ENCODE measurements around the gene ROM1. TPM values are rescaled to one million over a fixed set of nuclear protein-coding genes. Genes with fewer than 3 reads are reported as not detected.

Gene ROM1
- total RNA-seq, 1 donor from 2014 or later, result not detected

DNA sequence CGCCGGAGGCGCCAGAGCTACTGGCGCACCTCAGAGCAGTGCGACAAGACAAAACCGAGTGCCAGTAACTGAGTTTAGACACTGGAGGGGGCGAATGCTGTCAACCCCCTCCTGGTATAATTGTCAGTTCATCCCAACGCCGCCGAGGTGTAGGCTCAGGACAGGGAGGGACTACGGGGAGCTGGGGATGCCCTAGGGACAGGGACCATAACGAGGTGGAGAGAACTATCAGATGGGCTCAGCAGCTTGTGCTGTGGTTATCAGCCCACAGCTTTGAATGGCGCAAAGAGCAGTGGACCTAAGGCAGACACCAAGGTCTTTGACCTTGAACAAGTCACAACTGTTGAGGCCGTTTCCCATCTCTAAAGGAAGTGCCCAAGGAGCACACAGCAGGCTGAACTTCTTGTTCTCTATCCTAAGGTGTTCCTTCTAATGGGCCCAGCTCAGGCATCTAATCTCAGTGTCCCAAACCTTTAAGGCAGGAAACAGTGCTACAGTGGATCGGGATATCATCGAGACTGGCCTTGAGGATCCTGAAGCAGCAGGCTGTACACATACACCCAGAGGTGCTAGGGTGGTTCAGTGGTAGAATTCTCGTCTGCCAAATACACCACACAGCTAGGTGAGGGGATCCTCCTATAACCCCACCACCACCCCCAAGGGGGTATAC is 20.8 kb upstream of the ROM1 start:
- Histone ChIP-seq H3K36me3 (peaks cover 50% of the 10 kb centered on the region in 2 donors), H3K4me1 (peaks cover 10 to 20% of the 10 kb centered on the region in 2 donors), H3K9me3 (no peaks in the 10 kb centered on the region), H3K27ac (peak overlapping the region; percentile 95 to 96), H3K27me3 (no peaks in the 10 kb centered on the region), H3K4me3 (peak overlapping the region; percentile 68 to 86)
- TF ChIP-seq CTCF (IDR thresholded peaks at IDR 0.05), result no peak
- no peak for DNase-seq (ENCODE audit: low spot score in 2 of 2)
- intact Hi-C loops (cut with DNase I), result loop anchor here (2.0 to 5.0 kb wide), 2 partner anchors 31 to 180 kb away; partner anchors contain the start of gene TAF6L

GRCh38 chr11:62592989-62593421 is 20.1 kb upstream of the ROM1 start:
- peaks cover 10 to 20% of the 10 kb centered on the region in 2 donors for H3K4me1 ChIP-seq
- no peak overlapping the region for H3K4me3 ChIP-seq
- H3K36me3 ChIP-seq, result peaks cover 55 to 56% of the 10 kb centered on the region in 2 donors
- no peaks in the 10 kb centered on the region for H3K9me3 ChIP-seq
- no peak for DNase-seq (ENCODE audit: low spot score in 2 of 2)
- intact Hi-C loops (cut with DNase I), result loop anchor here (2.0 to 5.0 kb wide), 2 partner anchors 30 to 179 kb away; partner anchors contain the start of gene TAF6L
- H3K27ac ChIP-seq, result peak overlapping the region; percentile 95 to 96
- no peaks in the 10 kb centered on the region for H3K27me3 ChIP-seq
- TF ChIP-seq CTCF (IDR thresholded peaks at IDR 0.05), result no peak

GRCh38 chr11:62593434-62594044 is 19.5 kb upstream of the ROM1 start:
- peaks cover 55 to 56% of the 10 kb centered on the region in 2 donors for H3K36me3 ChIP-seq
- peaks cover 10 to 20% of the 10 kb centered on the region in 2 donors for H3K4me1 ChIP-seq
- H3K4me3 ChIP-seq, result no peak overlapping the region
- no peaks in the 10 kb centered on the region for H3K27me3 ChIP-seq
- intact Hi-C loops (cut with DNase I), result loop anchor here (2.0 to 5.0 kb wide), 2 partner anchors 29 to 179 kb away; partner anchors contain the start of gene TAF6L
- peak; percentile 26 to 56 (median 29) for TF ChIP-seq CTCF (IDR thresholded peaks at IDR 0.05)
- peak overlapping the region; percentile 95 to 96 for H3K27ac ChIP-seq
- H3K9me3 ChIP-seq, result no peaks in the 10 kb centered on the region
- peak in 1 of 2 donors; percentile 88 for DNase-seq (ENCODE audit: low spot score in 2 of 2)

DNA sequence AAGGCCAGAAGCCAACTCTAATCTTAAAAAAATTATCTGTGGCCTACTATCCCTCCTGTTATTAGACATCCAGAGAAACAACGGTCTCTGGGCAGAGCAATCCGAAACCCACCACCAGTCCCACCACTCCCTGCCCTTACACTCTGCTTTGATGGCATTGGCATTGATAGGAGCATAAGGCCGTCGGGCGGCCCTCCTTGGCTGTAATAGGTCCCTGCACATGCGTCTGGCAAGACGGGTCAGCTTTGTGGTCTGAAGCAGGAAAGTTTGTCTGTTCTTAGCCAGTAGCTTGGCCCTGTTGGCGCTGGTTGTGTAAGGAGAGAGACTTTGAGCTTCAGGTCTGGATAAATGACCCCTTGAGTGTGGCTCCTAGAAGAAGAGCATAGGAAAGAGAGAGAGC is 17.9 kb upstream of the ROM1 start:
- Histone ChIP-seq H3K27ac (no peak overlapping the region), H3K27me3 (no peaks in the 10 kb centered on the region), H3K36me3 (peaks cover 50 to 52% of the 10 kb centered on the region in 2 donors), H3K4me3 (no peak overlapping the region), H3K4me1 (peaks cover 17 to 23% of the 10 kb centered on the region in 2 donors), H3K9me3 (no peaks in the 10 kb centered on the region)
- DNase-seq (ENCODE audit: low spot score in 2 of 2), result no peak
- intact Hi-C loops (cut with DNase I), result no loop called here
- TF ChIP-seq CTCF (IDR thresholded peaks at IDR 0.05), result no peak

- intact Hi-C loops (cut with DNase I), result loop anchor here (1.0 to 2.0 kb wide), 2 partner anchors 8 to 22 kb away; partner anchors contain the start of genes B3GAT3 and TUT1
- H3K4me3 ChIP-seq, result peak overlapping the region; percentile 87 to 98
Observed at GRCh38 chr11:62599069-62599696, 13.9 kb upstream of the ROM1 start.

More at GRCh38 chr11:62599069-62599696, 13.9 kb upstream of the ROM1 start:
- DNase-seq (ENCODE audit: low spot score in 2 of 2), result peak; percentile 95 to 98
- Histone ChIP-seq H3K4me1 (peaks cover 8 to 20% of the 10 kb centered on the region in 2 donors), H3K27ac (peak overlapping the region; percentile 96 to 97), H3K27me3 (no peaks in the 10 kb centered on the region), H3K36me3 (peaks cover 43 to 50% of the 10 kb centered on the region in 2 donors), H3K9me3 (no peaks in the 10 kb centered on the region)
- TF ChIP-seq CTCF (IDR thresholded peaks at IDR 0.05), result no peak
